Hematopoietic multipotent progenitor cell (in vitro differentiated cells): ENCODE data around the gene RAB29. TPM values are rescaled to one million over a fixed set of nuclear protein-coding genes. Genes with fewer than 3 reads are reported as not detected.

Experiments
- DNase-seq, 3 donors: peaks; one replicate each; pipeline ENCODE4 v3.0.0-alpha.2; 2011 to 2015; ENCODE audit warnings: low read depth in 2 of 3, low spot score in 2 of 3
- total RNA-seq: library from RNA; depleted of rRNA; stranded (reverse); fragments of >200 nt; gene quantifications from one replicate; pipeline ENCODE4 v1.2.3, GENCODE V29; 2012

RAB29 gene
- total RNA-seq, 1 donor: 14.0 TPM

GRCh38 chr1:205797168-205797567 is 21.9 kb upstream of the RAB29 start:
- no peak for DNase-seq

- DNase-seq: no peak
Observed at GRCh38 chr1:205794011-205794730, 18.9 kb upstream of the RAB29 start.

- no peak for DNase-seq
Observed at GRCh38 chr1:205792961-205793673, 17.8 kb upstream of the RAB29 start.

GRCh38 chr1:205792481-205792881 is 17.2 kb upstream of the RAB29 start:
- no peak for DNase-seq

- DNase-seq: peak in 2 of 3 donors; percentile 56 to 82
Observed at GRCh38 chr1:205791568-205792180, 16.4 kb upstream of the RAB29 start.

- DNase-seq: no peak
Observed at GRCh38 chr1:205787287-205787916, 12.1 kb upstream of the RAB29 start.

GRCh38 chr1:205786601-205787000 is 11.3 kb upstream of the RAB29 start:
- DNase-seq: no peak

- no peak for DNase-seq
Observed at GRCh38 chr1:205785446-205785845, 10.2 kb upstream of the RAB29 start.

GRCh38 chr1:205783904-205784303 is 8.6 kb upstream of the RAB29 start:
- DNase-seq: no peak

GRCh38 chr1:205783433-205783795 is 8.1 kb upstream of the RAB29 start:
- DNase-seq: no peak

GRCh38 chr1:205782627-205783432 is 7.5 kb upstream of the RAB29 start:
- DNase-seq: peak in 1 of 3 donors; percentile 14

GRCh38 chr1:205780335-205780734 is 5.1 kb upstream of the RAB29 start:
- DNase-seq: no peak

- peak in 2 of 3 donors; percentile 36 to 70 for DNase-seq
Observed at GRCh38 chr1:205777994-205778393, 2.7 kb upstream of the RAB29 start.

- DNase-seq: no peak
Observed at GRCh38 chr1:205775717-205776056, 405 bp upstream of the RAB29 start.

GRCh38 chr1:205774198-205775014 is 876 bp downstream of the RAB29 start:
- DNase-seq: peak in 2 of 3 donors; percentile 11 to 17

GRCh38 chr1:205772607-205773032 is 2.7 kb downstream of the RAB29 start:
- DNase-seq: no peak

- no peak for DNase-seq
Observed at GRCh38 chr1:205770618-205771017, 4.7 kb downstream of the RAB29 start.

GRCh38 chr1:205769641-205770365 is 5.5 kb downstream of the RAB29 start:
- DNase-seq: no peak

GRCh38 chr1:205767248-205767647 is 8.0 kb downstream of the RAB29 start:
- DNase-seq: no peak
